C4-2B (cell line): ENCODE data around the gene ANKRD52.
"Not testable (repeated sequence)": the region's sequence is repeated elsewhere in the genome, so short reads cannot be mapped to it uniquely, and the experiment has no call there.

Experiments
- H3K27ac ChIP-seq: fragments of 450-650 bp; 2 replicates; pipeline ENCODE4 v1.5.1; 2017
- ZFX ChIP-seq: fragments of 450-650 bp; IDR thresholded peaks from 2 replicates; pipeline ENCODE4 v1.6.1; 2017
- TF ChIP-seq, protein P1 (sequence below): fragments of 450-650 bp; conservative IDR thresholded peaks from 2 replicates; pipeline ENCODE4 v1.5.1; 2017; ENCODE audit warnings: mild to moderate bottlenecking

The ANKRD52 gene

DNA sequence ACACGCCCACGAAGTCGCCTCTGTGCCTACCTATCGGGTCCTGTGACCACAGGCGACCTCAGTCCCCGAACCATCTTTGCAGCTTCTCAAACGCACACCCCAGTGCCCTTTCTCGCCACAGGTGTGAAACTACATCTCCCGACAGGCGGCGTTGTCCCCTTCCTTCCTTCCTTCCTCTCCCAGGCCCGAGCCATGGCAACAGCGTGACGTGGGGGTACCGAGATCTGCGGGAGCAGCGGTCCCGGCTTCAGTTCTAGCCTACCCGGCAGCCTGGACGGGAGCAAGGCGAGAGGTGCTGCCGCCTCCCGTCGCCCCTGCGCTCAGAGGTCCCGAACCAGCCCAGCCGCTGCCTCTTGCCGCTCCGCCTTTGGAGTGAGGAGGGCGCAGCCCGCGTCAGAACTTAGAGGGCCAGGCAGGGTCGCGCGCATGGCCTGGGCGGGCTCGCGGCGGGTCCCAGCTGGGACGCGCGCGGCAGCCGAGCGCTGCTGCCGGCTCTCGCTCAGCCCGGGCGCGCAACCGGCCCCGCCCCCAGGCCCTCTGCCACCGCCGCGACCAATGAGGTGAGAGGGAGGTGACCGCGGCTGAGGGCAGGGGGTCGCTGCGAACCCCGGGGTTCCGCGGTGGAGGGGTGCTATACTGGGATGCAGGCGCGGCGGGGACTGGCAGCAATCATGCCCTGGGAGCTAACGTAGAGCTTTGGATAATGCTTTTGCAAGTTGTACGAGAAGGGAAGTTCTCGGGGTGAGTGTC, 8.7 kb upstream of the ANKRD52 start, which contains the start of gene COQ10A:
Gene COQ10A, plus strand, starts transcription at position 250 of the 750 bp plus-strand sequence. Its CDS starts 177 bp downstream, at position 427.
- peak within 1 kb of the TSS; percentile 59 for H3K27ac ChIP-seq
- TF ChIP-seq, protein P1, sequence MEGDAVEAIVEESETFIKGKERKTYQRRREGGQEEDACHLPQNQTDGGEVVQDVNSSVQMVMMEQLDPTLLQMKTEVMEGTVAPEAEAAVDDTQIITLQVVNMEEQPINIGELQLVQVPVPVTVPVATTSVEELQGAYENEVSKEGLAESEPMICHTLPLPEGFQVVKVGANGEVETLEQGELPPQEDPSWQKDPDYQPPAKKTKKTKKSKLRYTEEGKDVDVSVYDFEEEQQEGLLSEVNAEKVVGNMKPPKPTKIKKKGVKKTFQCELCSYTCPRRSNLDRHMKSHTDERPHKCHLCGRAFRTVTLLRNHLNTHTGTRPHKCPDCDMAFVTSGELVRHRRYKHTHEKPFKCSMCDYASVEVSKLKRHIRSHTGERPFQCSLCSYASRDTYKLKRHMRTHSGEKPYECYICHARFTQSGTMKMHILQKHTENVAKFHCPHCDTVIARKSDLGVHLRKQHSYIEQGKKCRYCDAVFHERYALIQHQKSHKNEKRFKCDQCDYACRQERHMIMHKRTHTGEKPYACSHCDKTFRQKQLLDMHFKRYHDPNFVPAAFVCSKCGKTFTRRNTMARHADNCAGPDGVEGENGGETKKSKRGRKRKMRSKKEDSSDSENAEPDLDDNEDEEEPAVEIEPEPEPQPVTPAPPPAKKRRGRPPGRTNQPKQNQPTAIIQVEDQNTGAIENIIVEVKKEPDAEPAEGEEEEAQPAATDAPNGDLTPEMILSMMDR, result peak; percentile 68
- no peak for TF ChIP-seq ZFX

DNA sequence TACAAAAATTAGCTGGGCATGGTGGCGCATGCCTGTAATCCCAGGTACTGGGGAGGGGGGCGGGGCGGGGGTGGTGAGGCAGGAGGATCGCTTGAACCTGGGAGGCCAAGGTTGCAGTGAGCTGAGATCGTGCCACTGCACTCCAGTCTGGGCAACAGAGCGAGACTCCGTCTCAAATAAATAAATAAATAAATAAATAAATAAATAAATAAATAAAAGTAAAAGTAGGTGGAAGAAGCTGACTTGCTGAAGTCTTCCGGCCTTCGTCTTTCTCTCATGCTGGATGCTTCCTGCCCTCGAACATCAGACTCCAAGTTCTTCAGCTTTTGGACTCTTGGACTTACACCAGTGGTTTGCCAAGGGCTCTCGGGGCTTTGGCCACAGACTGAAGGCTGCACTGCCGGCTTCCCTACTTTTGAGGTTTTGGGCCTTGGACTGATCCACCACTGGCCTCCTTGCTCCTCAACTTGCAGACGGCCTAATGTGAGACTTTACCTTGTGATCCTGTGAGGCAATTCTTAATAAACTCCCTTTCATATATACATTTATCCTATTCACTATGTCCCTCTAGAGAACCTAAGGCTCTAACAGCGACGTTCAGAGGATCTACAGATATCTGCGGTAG, 8.0 kb upstream of the ANKRD52 start:
- H3K27ac ChIP-seq, result peak overlapping the region; percentile 59

DNA sequence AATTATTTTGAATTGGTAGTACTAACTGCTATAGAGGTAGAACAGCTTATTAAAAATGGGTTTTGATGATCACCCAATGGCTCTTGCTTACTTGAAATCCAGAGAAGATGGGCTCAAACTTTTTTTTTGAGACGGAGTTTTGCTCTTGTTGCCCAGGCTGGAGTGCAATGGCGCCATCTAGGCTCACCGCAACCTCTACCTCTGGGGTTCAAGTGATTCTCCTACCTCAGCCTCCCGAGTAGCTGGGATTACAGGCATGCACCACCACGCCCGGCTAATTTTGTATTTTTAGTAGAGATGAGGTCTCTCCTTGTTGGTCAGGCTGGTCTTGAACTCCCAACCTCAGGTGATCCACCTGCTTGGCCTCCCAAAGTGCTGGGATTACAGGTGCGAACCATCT, 4.8 kb upstream of the ANKRD52 start:
- TF ChIP-seq, protein P1, result peak; percentile 23; the same call in 1 of the 2 replicates
- H3K27ac ChIP-seq, result not testable (repeated sequence)

DNA sequence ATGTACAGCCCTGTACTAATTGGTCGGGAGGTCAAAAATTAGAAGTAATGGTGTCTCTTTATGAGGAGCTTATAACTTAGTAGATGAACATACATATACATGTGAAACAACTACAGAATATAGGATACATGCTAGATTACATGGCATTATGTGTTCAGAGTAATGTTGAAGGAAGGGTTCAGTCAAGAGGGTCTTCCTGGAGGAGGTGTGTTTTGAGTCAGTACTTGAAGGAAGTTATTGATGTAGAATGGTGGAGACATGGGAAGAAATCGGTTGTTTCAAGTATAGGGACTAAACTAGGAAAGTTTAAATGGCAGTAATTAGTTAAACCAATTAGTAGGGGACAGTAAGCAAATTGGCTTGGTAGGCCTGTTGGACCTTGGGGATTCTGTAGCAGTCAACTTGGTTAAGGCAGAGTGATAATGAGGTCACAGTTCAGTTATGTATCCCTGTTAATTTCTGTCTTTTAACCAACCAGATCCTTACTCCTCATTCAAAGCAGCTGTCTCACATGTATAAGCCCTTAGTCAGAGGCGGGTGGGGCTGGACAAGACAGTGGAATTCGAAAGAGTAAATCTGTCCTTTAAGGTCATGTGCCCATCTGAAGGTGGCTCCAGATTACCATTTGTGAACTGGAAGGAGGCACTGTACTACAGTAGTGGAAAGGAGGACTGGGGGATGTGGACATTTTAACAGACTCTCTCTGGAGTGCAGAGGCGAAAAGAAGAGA, 3.5 kb upstream of the ANKRD52 start:
- H3K27ac ChIP-seq, result no peak overlapping the region
- no peak for TF ChIP-seq ZFX
- TF ChIP-seq, protein P1, result no peak

DNA sequence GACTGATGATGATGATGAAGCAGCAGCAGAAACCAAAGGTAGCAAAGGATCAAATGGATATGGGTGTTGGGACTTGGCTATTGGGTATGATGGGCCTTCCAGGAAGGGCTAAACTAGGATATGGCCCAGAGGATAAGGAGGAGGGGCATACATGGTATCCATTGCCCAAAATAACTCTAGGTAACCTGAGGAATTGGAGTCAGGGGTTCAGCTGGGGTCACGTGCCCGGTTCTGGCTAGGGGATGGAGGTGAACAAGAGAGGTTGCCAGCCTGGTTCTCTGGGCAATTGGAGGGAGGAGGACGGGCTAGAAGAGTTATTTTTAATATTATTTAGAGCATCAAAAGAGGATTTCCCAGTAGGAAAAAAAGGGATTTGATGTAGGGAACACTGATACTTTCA, 2.7 kb upstream of the ANKRD52 start:
- TF ChIP-seq, protein P1, result no peak
- no peak for TF ChIP-seq ZFX

DNA sequence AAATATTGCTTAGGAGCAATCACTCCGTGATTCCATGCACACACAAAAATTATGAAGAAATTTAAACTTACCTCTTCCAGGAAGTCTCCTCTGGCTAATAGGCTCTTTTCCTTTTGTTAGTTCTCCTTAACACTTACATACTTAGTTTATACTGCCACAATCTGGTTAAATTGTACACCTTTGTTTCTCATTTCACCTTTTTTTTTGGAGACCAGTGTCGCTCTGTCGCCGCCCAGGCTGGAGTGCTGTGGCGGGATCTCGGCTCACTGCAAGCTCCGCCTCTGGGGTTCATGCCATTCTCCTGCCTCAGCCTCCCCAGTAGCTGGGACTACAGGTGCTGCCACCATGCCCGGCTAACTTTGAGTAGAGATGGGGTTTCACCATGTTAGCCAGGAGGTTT, 2.2 kb upstream of the ANKRD52 start:
- no peak overlapping the region for H3K27ac ChIP-seq
- TF ChIP-seq ZFX, result no peak
- TF ChIP-seq, protein P1, result no peak

More for the DNA sequence above, 2.7 kb upstream of the ANKRD52 start:
- no peak overlapping the region for H3K27ac ChIP-seq

DNA sequence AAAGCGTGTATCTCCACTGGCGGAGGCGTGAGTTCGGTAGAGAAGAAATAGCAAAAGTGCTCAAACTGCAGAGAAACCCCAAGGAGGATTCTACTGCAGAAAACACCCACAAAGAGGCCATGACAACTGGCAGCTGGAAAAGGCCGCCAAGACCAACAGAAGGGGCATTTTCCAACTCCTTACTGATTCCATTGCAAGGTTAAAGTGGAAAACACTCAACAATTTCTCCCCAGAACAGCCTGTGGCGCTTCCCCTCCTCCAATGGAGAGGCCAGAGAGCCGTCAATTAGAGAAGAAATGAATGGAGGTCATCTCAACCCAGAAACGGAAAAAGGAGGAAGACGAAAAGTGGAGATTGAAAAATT, 618 bp upstream of the ANKRD52 start:
- H3K27ac ChIP-seq, result peak overlapping the region; percentile 80
- TF ChIP-seq, protein P1, result no peak; the same call in 1 of the 2 replicates
- no peak for TF ChIP-seq ZFX
